ENCODE results near the gene FBLN1.

FBLN1 gene

DNA sequence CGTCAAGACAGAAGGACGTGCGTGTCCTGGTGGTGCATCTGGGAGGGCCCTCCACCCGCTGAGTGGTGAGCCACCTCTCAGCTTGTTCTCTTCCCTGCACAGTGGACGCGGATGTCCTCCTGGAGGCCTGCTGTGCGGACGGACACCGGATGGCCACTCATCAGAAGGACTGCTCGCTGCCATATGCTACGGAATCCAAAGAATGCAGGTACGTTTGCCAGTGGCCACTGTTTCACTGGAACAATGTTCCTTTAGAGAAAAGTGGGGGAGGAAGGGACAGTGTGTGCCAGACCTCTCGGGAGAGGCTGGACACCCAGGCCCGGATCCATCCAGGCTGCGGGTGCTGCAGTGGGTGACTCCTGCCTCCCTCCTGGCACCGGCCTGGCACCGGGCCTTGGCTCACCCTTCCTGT lies 15.9 kb downstream of the FBLN1 start:
- TF ChIP-seq, protein P1, sequence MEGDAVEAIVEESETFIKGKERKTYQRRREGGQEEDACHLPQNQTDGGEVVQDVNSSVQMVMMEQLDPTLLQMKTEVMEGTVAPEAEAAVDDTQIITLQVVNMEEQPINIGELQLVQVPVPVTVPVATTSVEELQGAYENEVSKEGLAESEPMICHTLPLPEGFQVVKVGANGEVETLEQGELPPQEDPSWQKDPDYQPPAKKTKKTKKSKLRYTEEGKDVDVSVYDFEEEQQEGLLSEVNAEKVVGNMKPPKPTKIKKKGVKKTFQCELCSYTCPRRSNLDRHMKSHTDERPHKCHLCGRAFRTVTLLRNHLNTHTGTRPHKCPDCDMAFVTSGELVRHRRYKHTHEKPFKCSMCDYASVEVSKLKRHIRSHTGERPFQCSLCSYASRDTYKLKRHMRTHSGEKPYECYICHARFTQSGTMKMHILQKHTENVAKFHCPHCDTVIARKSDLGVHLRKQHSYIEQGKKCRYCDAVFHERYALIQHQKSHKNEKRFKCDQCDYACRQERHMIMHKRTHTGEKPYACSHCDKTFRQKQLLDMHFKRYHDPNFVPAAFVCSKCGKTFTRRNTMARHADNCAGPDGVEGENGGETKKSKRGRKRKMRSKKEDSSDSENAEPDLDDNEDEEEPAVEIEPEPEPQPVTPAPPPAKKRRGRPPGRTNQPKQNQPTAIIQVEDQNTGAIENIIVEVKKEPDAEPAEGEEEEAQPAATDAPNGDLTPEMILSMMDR (IDR thresholded peaks at IDR 0.05), result no peak
- H3K27ac ChIP-seq, result peak overlapping the region in 1 of 2 donors; percentile 44
- H3K27me3 ChIP-seq, result peaks cover 0 to 3% of the 10 kb centered on the region in 2 donors
- no peak overlapping the region for H3K4me3 ChIP-seq
- no peaks in the 10 kb centered on the region for H3K9me3 ChIP-seq
- intact Hi-C loops (cut with DNase I; ENCODE audit: low total_unique reads), result no loop called here
- DNase-seq, result no peak
- H3K4me1 ChIP-seq, result peaks cover 0 to 51% (median 13%) of the 10 kb centered on the region in 4 donors
- peaks cover 0 to 6% (median 3%) of the 10 kb centered on the region in 3 donors for H3K36me3 ChIP-seq

DNA sequence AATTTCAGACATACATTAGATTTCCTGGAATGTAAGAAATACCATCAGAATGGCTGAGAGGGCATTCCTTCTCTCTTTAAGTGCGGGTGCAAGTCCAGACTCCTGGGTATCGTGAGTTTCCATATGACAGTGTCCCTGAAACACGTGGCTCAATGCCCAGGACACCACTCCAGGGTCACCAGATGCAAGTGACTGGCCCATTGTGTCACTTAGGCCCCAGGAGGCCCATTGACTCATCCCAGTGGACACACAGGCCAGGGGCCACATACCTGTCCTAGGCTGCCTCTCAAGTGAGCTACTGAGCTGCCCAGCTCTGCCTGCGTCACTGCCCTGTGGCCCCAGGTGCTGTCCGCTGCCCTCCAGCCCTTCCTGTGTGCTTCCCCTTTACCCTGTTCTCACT lies 18.5 kb downstream of the FBLN1 start:
- intact Hi-C loops (cut with DNase I; ENCODE audit: low total_unique reads), result no loop called here

DNA sequence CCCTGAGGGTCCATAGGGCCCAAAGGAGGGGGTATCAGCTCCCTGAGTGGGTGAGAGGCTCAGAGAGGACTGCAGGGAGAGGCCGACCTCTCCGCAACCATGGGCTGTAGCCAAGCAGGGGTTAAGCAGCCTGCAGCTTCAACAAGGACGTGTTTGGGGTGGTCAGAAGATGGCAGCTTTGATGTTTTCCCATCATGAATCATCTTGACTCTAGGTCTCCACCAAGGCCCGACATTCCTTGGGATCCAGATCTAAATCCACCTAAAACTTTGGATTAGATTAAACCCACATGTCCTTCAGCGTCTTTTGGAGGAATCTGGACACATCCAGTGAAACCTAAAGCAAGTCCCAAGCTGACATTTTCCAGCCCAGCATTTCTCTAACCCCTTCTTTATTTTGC lies 19.8 kb downstream of the FBLN1 start:
- peaks cover 0 to 32% (median 19%) of the 10 kb centered on the region in 4 donors for H3K4me1 ChIP-seq
- H3K36me3 ChIP-seq, result peaks cover 0 to 6% (median 3%) of the 10 kb centered on the region in 3 donors
- DNase-seq, result no peak
- no peak overlapping the region for H3K4me3 ChIP-seq
- TF ChIP-seq, protein P1 (IDR thresholded peaks at IDR 0.05), result no peak
- no peaks in the 10 kb centered on the region for H3K9me3 ChIP-seq
- intact Hi-C loops (cut with DNase I; ENCODE audit: low total_unique reads), result no loop called here
- H3K27me3 ChIP-seq, result peaks cover 0 to 3% of the 10 kb centered on the region in 2 donors
- H3K27ac ChIP-seq, result no peak overlapping the region

More for the DNA sequence above, 18.5 kb downstream of the FBLN1 start:
- H3K9me3 ChIP-seq, result no peaks in the 10 kb centered on the region
- no peak overlapping the region for H3K27ac ChIP-seq
- H3K27me3 ChIP-seq, result peaks cover 0 to 3% of the 10 kb centered on the region in 2 donors
- H3K36me3 ChIP-seq, result peaks cover 0 to 6% (median 3%) of the 10 kb centered on the region in 3 donors
- TF ChIP-seq, protein P1 (IDR thresholded peaks at IDR 0.05), result no peak
- H3K4me3 ChIP-seq, result no peak overlapping the region
- DNase-seq, result no peak
- peaks cover 0 to 43% (median 23%) of the 10 kb centered on the region in 4 donors for H3K4me1 ChIP-seq

DNA sequence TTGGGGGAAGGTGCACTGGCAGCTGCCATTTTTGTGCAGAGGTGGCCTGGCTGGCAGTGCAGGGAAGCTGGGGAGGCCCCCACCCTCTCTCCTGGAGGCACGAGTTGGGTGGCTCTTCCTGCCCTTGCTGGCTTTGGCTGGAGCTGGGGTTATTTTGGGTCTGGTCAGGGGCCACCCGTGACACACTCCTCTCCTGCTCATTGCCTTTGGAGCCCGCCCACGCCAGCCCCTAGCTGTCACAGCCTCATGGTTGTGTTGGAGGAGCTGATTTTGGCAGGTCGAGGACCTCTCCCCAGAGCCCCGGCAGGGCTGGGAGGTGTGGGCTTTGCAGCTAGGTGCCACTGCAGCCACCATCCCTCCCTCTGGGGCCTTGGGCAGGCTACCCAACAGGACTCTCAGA lies 21.5 kb downstream of the FBLN1 start:
- intact Hi-C loops (cut with DNase I; ENCODE audit: low total_unique reads), result no loop called here
- TF ChIP-seq, protein P1 (IDR thresholded peaks at IDR 0.05), result no peak
- H3K4me3 ChIP-seq, result no peak overlapping the region
- H3K9me3 ChIP-seq, result no peaks in the 10 kb centered on the region
- peaks cover 0 to 21% (median 13%) of the 10 kb centered on the region in 4 donors for H3K4me1 ChIP-seq
- no peaks in the 10 kb centered on the region for H3K27me3 ChIP-seq
- DNase-seq, result peak in 1 of 2 donors; percentile 85
- peaks cover 0 to 15% (median 6%) of the 10 kb centered on the region in 3 donors for H3K36me3 ChIP-seq
- H3K27ac ChIP-seq, result peak overlapping the region; percentile 10 to 32

DNA sequence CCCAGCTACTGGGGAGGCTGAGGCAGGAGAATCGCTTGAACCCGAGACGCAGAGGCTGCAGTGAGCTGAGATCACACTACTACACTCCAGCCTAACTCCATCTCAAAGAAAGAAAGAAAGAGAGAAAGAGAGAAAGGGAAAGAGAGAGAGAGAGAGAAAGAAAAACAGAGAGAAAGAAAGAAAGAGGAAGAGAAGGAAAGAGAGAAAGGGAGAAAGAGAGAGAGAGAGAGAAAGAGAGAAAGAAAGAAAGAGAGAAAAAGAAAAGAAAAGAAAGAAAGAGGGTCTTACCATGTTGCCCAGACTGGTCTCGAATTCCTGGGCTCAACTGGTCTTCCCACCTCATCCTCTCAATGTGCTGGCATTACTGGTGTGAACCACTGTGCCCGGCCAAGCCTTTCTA lies 22.3 kb downstream of the FBLN1 start:
- peak overlapping the region; percentile 10 to 32 for H3K27ac ChIP-seq
- H3K27me3 ChIP-seq, result no peaks in the 10 kb centered on the region
- peaks cover 0 to 15% (median 6%) of the 10 kb centered on the region in 3 donors for H3K36me3 ChIP-seq
- TF ChIP-seq, protein P1 (IDR thresholded peaks at IDR 0.05), result no peak
- intact Hi-C loops (cut with DNase I; ENCODE audit: low total_unique reads), result no loop called here
- H3K4me3 ChIP-seq, result no peak overlapping the region
- H3K9me3 ChIP-seq, result no peaks in the 10 kb centered on the region
- peaks cover 0 to 21% (median 13%) of the 10 kb centered on the region in 4 donors for H3K4me1 ChIP-seq
- no peak for DNase-seq

DNA sequence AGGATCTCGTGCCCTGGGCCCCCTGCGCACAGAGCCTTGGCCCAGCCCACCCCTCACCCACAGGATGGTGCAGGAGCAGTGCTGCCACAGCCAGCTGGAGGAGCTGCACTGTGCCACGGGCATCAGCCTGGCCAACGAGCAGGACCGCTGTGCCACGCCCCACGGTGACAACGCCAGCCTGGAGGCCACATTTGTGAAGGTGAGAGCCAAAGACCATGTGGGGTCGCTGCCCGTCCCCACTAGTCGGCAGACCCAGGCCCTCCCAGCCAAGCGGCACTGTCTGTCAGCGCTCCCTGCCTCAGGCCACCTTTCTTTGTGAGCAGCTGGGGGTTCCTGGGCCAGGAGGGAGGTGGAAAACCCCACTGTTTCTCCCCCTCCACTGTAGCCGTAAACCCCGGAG lies 22.8 kb downstream of the FBLN1 start:
- Histone ChIP-seq H3K4me1 (peaks cover 0 to 21% (median 13%) of the 10 kb centered on the region in 4 donors), H3K27ac (peak overlapping the region; percentile 9)
- TF ChIP-seq, protein P1 (IDR thresholded peaks at IDR 0.05), result no peak

More for the DNA sequence above, 22.8 kb downstream of the FBLN1 start:
- intact Hi-C loops (cut with DNase I; ENCODE audit: low total_unique reads), result no loop called here
- Histone ChIP-seq H3K4me3 (no peak overlapping the region), H3K27me3 (no peaks in the 10 kb centered on the region), H3K36me3 (peaks cover 0 to 13% (median 6%) of the 10 kb centered on the region in 3 donors), H3K9me3 (no peaks in the 10 kb centered on the region)
- DNase-seq, result no peak

All from tibial artery (tissue), 4 donors.